ENCODE data around the gene CASTOR2.
"Not testable (repeated sequence)": the region's sequence is repeated elsewhere in the genome, so short reads cannot be mapped to it uniquely, and the experiment has no call there.

DNA sequence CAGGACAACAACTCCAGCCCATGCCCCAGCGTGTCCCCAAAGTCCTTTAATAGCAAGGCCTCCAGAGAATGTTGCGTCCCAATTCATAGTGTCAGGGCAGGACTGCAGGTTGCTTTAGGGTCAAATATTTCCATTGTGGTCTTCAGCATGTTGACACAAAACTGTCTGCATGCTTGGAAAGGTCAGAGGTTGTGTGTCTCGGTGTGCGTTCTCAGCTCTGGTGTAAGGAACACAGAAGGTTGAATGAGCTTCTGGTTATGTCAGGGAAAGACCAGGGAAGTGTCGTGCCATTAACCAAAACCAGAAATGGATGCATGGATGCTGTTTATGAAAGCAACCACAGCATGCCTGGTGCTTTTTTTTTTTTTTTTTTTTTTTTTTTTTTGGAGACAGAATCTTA lies 31.9 kb downstream of the CASTOR2 start:
- TF ChIP-seq, protein P1, sequence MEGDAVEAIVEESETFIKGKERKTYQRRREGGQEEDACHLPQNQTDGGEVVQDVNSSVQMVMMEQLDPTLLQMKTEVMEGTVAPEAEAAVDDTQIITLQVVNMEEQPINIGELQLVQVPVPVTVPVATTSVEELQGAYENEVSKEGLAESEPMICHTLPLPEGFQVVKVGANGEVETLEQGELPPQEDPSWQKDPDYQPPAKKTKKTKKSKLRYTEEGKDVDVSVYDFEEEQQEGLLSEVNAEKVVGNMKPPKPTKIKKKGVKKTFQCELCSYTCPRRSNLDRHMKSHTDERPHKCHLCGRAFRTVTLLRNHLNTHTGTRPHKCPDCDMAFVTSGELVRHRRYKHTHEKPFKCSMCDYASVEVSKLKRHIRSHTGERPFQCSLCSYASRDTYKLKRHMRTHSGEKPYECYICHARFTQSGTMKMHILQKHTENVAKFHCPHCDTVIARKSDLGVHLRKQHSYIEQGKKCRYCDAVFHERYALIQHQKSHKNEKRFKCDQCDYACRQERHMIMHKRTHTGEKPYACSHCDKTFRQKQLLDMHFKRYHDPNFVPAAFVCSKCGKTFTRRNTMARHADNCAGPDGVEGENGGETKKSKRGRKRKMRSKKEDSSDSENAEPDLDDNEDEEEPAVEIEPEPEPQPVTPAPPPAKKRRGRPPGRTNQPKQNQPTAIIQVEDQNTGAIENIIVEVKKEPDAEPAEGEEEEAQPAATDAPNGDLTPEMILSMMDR (IDR thresholded peaks at IDR 0.05), result not testable (repeated sequence)
- not testable (repeated sequence) for TF ChIP-seq POLR2A (IDR thresholded peaks at IDR 0.05)

Measured in right lobe of liver (tissue), 4 donors.